GM12801 (cell line): ENCODE results near the gene HIF3A.

Source experiments
- CTCF ChIP-seq: IDR thresholded peaks from one replicate; pipeline ENCODE4 v1.5.1; 2011; ENCODE audit warnings: control low read depth; ENCODE audit not compliant: insufficient read length; ENCODE audit errors: extremely low read depth

Gene HIF3A

GRCh38 chr19:46381756-46382345 is 85.0 kb downstream of the HIF3A start:
- TF ChIP-seq CTCF, result no peak

- no peak for TF ChIP-seq CTCF
Measured at GRCh38 chr19:46383171-46383815, 86.5 kb downstream of the HIF3A start.

GRCh38 chr19:46383846-46384245 is 87.0 kb downstream of the HIF3A start:
- TF ChIP-seq CTCF, result no peak

- no peak for TF ChIP-seq CTCF
Measured at GRCh38 chr19:46384396-46384795, 87.6 kb downstream of the HIF3A start.

- no peak for TF ChIP-seq CTCF
Measured at GRCh38 chr19:46385636-46386035, 88.8 kb downstream of the HIF3A start.

- no peak for TF ChIP-seq CTCF
Measured at GRCh38 chr19:46386151-46386550, 89.3 kb downstream of the HIF3A start.

GRCh38 chr19:46386996-46387712 is 90.3 kb downstream of the HIF3A start:
- TF ChIP-seq CTCF, result no peak
